BJ (cell line): ENCODE data around the gene HIPK4. TPM values are rescaled to one million over a fixed set of nuclear protein-coding genes. Genes with fewer than 3 reads are reported as not detected.

Experiments used
- CTCF ChIA-PET: fragments of 350-600 bp; formaldehyde crosslinking; extraction: SDS; loops from one replicate; lab custom pipeline; 2021; ENCODE audit warnings: antibody characterized with exemption, inconsistent platforms; lab: Yijun Ruan, JAX
- POLR2A ChIA-PET: fragments of 300-600 bp; sonication (Branson Sonifier 250); formaldehyde crosslinking; extraction: SDS; loops from one replicate; lab custom pipeline; 2021; ENCODE audit warnings: antibody characterized with exemption; lab: Charles Lee
- DNase-seq: peaks from one replicate; pipeline ENCODE4 v3.0.0-alpha.2; 2011; ENCODE audit warnings: low read depth
- H3K27me3 ChIP-seq: 2 replicates; pipeline ENCODE4 v1.6.0; 2011; ENCODE audit warnings: low read length; ENCODE audit not compliant: control insufficient read depth, insufficient read depth
- H3K36me3 ChIP-seq: 2 replicates; pipeline ENCODE4 v1.5.1; 2011; ENCODE audit warnings: low read length; ENCODE audit not compliant: control insufficient read depth, insufficient read depth
- H3K4me3 ChIP-seq: 2 replicates; pipeline ENCODE4 v1.5.1; 2011; ENCODE audit warnings: low read depth, mild to moderate bottlenecking, control low read depth, low read length
- polyA plus RNA-seq: library from polyadenylated mRNA; depleted of rRNA; stranded (reverse); fragments of >200 nt; gene quantifications from 2 replicates; pipeline ENCODE4 v1.2.3, GENCODE V29; 2011
- TF ChIP-seq, protein P1 (sequence below): IDR thresholded peaks from 2 replicates; pipeline ENCODE4 v1.5.1; 2011; ENCODE audit warnings: low read depth, mild to moderate bottlenecking, control low read depth, inconsistent platforms, low read length, moderate library complexity; ENCODE audit not compliant: insufficient read depth

Gene HIPK4
- polyA plus RNA-seq, 1 experiment: 0.21 TPM

DNA sequence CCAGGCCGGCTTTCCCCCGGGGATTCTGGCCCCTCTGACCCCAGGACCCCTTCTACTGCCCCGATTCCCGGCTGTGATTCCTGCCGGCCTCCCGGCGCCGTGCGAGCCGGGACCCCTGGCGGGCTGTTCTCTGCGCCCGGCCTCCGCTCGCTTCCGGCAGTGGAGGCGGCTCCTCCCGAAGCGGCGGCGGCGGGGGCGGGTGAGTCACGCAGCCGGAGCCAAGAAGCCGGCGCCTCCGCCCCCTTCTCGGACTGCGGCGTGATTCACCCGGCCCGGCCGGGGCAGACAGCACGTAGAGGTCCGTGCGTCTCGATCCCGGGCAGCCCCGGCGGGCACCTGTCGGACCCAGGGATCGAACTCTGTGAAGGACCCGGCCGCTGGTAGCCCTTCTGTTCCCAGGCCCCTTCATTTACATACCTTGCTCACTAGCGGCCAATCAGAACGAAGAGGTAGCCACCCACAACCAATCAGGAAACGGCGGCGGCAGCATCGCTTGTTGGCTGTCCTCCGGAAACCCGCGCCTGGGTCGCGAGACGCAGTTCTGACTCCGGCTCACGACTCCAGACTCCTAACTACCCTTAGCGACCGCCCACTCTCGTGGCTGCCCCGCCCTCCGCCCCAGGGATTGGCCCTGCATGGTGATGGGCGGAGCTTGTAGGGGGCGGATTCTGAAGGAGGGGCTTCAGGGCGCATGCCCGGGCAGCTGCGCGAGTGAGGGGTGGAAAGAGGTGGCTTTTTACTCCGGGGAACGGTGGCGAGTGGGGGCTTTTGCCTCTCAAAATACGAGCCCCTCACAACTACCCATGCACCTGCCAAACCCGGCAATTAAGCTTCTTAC lies 35.7 kb upstream of the HIPK4 start, which contains the start of gene SERTAD1:
Gene SERTAD1 (minus strand): TSS at position 543 of the 838 bp plus-strand sequence. CDS start 2,446 bp downstream, outside the sequence.
- H3K4me3 ChIP-seq: peak within 1 kb of the TSS; percentile 61
- no peaks in the 10 kb centered on the region for H3K27me3 ChIP-seq
- CTCF ChIA-PET: interaction anchor here (0.7 to 2.3 kb wide), 9 partner anchors 9 to 209 kb away, joined by 3 to 11 read pairs (median 6); no protein-coding TSS in a partner anchor
- POLR2A ChIA-PET: interaction anchor here (0.6 to 1.1 kb wide), 7 partner anchors 17 to 325 kb away, joined by 3 to 9 read pairs (median 3); partner anchors contain the start of genes C19orf47, PLD3 and SNRPA
- DNase-seq: peak; percentile 94
- TF ChIP-seq, protein P1, sequence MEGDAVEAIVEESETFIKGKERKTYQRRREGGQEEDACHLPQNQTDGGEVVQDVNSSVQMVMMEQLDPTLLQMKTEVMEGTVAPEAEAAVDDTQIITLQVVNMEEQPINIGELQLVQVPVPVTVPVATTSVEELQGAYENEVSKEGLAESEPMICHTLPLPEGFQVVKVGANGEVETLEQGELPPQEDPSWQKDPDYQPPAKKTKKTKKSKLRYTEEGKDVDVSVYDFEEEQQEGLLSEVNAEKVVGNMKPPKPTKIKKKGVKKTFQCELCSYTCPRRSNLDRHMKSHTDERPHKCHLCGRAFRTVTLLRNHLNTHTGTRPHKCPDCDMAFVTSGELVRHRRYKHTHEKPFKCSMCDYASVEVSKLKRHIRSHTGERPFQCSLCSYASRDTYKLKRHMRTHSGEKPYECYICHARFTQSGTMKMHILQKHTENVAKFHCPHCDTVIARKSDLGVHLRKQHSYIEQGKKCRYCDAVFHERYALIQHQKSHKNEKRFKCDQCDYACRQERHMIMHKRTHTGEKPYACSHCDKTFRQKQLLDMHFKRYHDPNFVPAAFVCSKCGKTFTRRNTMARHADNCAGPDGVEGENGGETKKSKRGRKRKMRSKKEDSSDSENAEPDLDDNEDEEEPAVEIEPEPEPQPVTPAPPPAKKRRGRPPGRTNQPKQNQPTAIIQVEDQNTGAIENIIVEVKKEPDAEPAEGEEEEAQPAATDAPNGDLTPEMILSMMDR: peak; percentile 83
- peaks cover 8% of the 10 kb centered on the region for H3K36me3 ChIP-seq

- DNase-seq: no peak
- no peaks in the 10 kb centered on the region for H3K27me3 ChIP-seq
- TF ChIP-seq, protein P1: no peak
- peak overlapping the region; percentile 61 for H3K4me3 ChIP-seq
- ChIA-PET CTCF (interaction anchor here (0.9 to 2.3 kb wide), 8 partner anchors 9 to 209 kb away, joined by 3 to 11 read pairs (median 6); partner anchors contain the start of gene PRX), POLR2A (no interaction called here)
- H3K36me3 ChIP-seq: peaks cover 8% of the 10 kb centered on the region
These were observed 34.9 kb upstream of the HIPK4 start for GRCh38 chr19:40424637-40425449.

GRCh38 chr19:40423938-40424337 lies 34.0 kb upstream of the HIPK4 start:
- no peak for DNase-seq
- Histone ChIP-seq H3K36me3 (peaks cover 8% of the 10 kb centered on the region), H3K27me3 (no peaks in the 10 kb centered on the region), H3K4me3 (peak overlapping the region; percentile 61; the same call in 1 of the 2 replicates)
- ChIA-PET POLR2A (no interaction called here), CTCF (interaction anchor here (1.2 to 2.3 kb wide), 5 partner anchors 10 to 210 kb away, joined by 3 to 11 read pairs (median 7); partner anchors contain the start of gene PRX)
- TF ChIP-seq, protein P1: no peak

- CTCF ChIA-PET: interaction anchor here (1.5 to 2.3 kb wide), 3 partner anchors 11 to 22 kb away, joined by 4 to 11 read pairs (median 11); no protein-coding TSS in a partner anchor
- H3K27me3 ChIP-seq: no peaks in the 10 kb centered on the region
- H3K4me3 ChIP-seq: no peak overlapping the region
- TF ChIP-seq, protein P1: no peak
- POLR2A ChIA-PET: no interaction called here
- DNase-seq: no peak
- H3K36me3 ChIP-seq: peaks cover 8% of the 10 kb centered on the region
These were observed 33.0 kb upstream of the HIPK4 start for GRCh38 chr19:40422748-40423566.
